Ectodermal cell (in vitro differentiated cells): ENCODE measurements around the gene DAO.

Experiments
- H3K27ac ChIP-seq: 2 replicates; pipeline ENCODE4 v1.7.0; 2013; ENCODE audit warnings: mild to moderate bottlenecking, low read depth, low read length; ENCODE audit not compliant: insufficient read depth, poor library complexity, severe bottlenecking
- H3K27me3 ChIP-seq: 2 replicates; pipeline ENCODE4 v1.7.0; 2013; ENCODE audit warnings: mild to moderate bottlenecking, low read length; ENCODE audit not compliant: insufficient read depth, control insufficient read depth, poor library complexity, severe bottlenecking
- H3K36me3 ChIP-seq: one replicate; pipeline ENCODE4 v1.7.0; 2013; ENCODE audit warnings: low read length; ENCODE audit not compliant: control insufficient read depth, insufficient read depth
- H3K4me1 ChIP-seq: one replicate; pipeline ENCODE4 v1.7.0; 2013; ENCODE audit warnings: low read length; ENCODE audit not compliant: control insufficient read depth, insufficient read depth
- H3K4me3 ChIP-seq: 2 replicates; pipeline ENCODE4 v1.7.0; 2013; ENCODE audit warnings: low read depth, low read length, control low read depth; ENCODE audit not compliant: insufficient read depth
- H3K9me3 ChIP-seq: 2 replicates; pipeline ENCODE4 v1.7.0; 2013; ENCODE audit warnings: mild to moderate bottlenecking, low read length, moderate library complexity; ENCODE audit not compliant: control insufficient read depth
- WGBS, 2 experiments: methylation state at CpG; one replicate each; pipeline ENCODE4 v1.1.7; 2013; ENCODE audit warnings: missing lambda C conversion rate in 2 of 2; 5-methylcytosine and 5-hydroxymethylcytosine counted together

Gene DAO

GRCh38 chr12:108916336-108916735 is 36.4 kb downstream of the DAO start:
- WGBS, 2 experiments = 88 to 92% methylated on average over 2 to 5 of the region's 5 CpGs
- H3K27me3 ChIP-seq = no peaks in the 10 kb centered on the region
- no peaks in the 10 kb centered on the region for H3K9me3 ChIP-seq
- H3K4me3 ChIP-seq = no peak overlapping the region
- no peaks in the 10 kb centered on the region for H3K36me3 ChIP-seq
- H3K4me1 ChIP-seq = no peaks in the 10 kb centered on the region
- no peak overlapping the region for H3K27ac ChIP-seq

GRCh38 chr12:108918206-108918605 is 38.3 kb downstream of the DAO start:
- Histone ChIP-seq H3K27ac (no peak overlapping the region), H3K4me3 (no peak overlapping the region), H3K4me1 (no peaks in the 10 kb centered on the region), H3K36me3 (no peaks in the 10 kb centered on the region), H3K27me3 (no peaks in the 10 kb centered on the region), H3K9me3 (no peaks in the 10 kb centered on the region)
- WGBS, 2 experiments = 76 to 85% methylated on average over 2 of the region's 2 CpGs

- H3K4me1 ChIP-seq = no peaks in the 10 kb centered on the region
- WGBS, 2 experiments = 92 to 99% methylated on average over 3 of the region's 3 CpGs
- no peak overlapping the region for H3K4me3 ChIP-seq
- H3K36me3 ChIP-seq = no peaks in the 10 kb centered on the region
- H3K27ac ChIP-seq = no peak overlapping the region
- no peaks in the 10 kb centered on the region for H3K9me3 ChIP-seq
- no peaks in the 10 kb centered on the region for H3K27me3 ChIP-seq
Measured at GRCh38 chr12:108918960-108919642, 39.2 kb downstream of the DAO start.

- 71 to 89% methylated on average over 3 of the region's 3 CpGs for WGBS, 2 experiments
- no peaks in the 10 kb centered on the region for H3K27me3 ChIP-seq
- no peaks in the 10 kb centered on the region for H3K9me3 ChIP-seq
- no peaks in the 10 kb centered on the region for H3K36me3 ChIP-seq
- H3K27ac ChIP-seq = no peak overlapping the region
- H3K4me3 ChIP-seq = no peak overlapping the region
- no peaks in the 10 kb centered on the region for H3K4me1 ChIP-seq
Measured at GRCh38 chr12:108921946-108922345, 42.1 kb downstream of the DAO start.

GRCh38 chr12:108922918-108923317 is 43.0 kb downstream of the DAO start:
- Histone ChIP-seq H3K4me3 (no peak overlapping the region), H3K36me3 (no peaks in the 10 kb centered on the region), H3K9me3 (no peaks in the 10 kb centered on the region), H3K4me1 (no peaks in the 10 kb centered on the region), H3K27ac (no peak overlapping the region), H3K27me3 (no peaks in the 10 kb centered on the region)
- WGBS, 2 experiments = 93 to 95% methylated on average over 3 of the region's 3 CpGs

GRCh38 chr12:108928695-108929094 is 48.8 kb downstream of the DAO start:
- H3K27me3 ChIP-seq = no peaks in the 10 kb centered on the region
- no peak overlapping the region for H3K4me3 ChIP-seq
- WGBS, 2 experiments = 93 to 96% methylated on average over 8 of the region's 8 CpGs
- H3K4me1 ChIP-seq = no peaks in the 10 kb centered on the region
- H3K9me3 ChIP-seq = no peaks in the 10 kb centered on the region
- no peaks in the 10 kb centered on the region for H3K36me3 ChIP-seq
- H3K27ac ChIP-seq = no peak overlapping the region

- Histone ChIP-seq H3K4me3 (no peak overlapping the region), H3K36me3 (no peaks in the 10 kb centered on the region), H3K4me1 (no peaks in the 10 kb centered on the region), H3K9me3 (no peaks in the 10 kb centered on the region), H3K27ac (no peak overlapping the region), H3K27me3 (no peaks in the 10 kb centered on the region)
- WGBS, 2 experiments = 90 to 93% methylated on average over 5 of the region's 5 CpGs
Measured at GRCh38 chr12:108930155-108930554, 50.3 kb downstream of the DAO start.

- Histone ChIP-seq H3K4me1 (no peaks in the 10 kb centered on the region), H3K36me3 (no peaks in the 10 kb centered on the region), H3K9me3 (no peaks in the 10 kb centered on the region), H3K27ac (no peak overlapping the region), H3K27me3 (no peaks in the 10 kb centered on the region), H3K4me3 (no peak overlapping the region)
- WGBS, 2 experiments = 95 to 100% methylated on average over 3 of the region's 3 CpGs
Measured at GRCh38 chr12:108930756-108931155, 50.9 kb downstream of the DAO start.

GRCh38 chr12:108933949-108934348 is 54.1 kb downstream of the DAO start:
- Histone ChIP-seq H3K4me1 (no peaks in the 10 kb centered on the region), H3K27me3 (no peaks in the 10 kb centered on the region), H3K4me3 (no peak overlapping the region), H3K27ac (no peak overlapping the region), H3K36me3 (no peaks in the 10 kb centered on the region), H3K9me3 (no peaks in the 10 kb centered on the region)
- WGBS, 2 experiments = 95 to 96% methylated on average over 6 of the region's 6 CpGs

GRCh38 chr12:108935159-108935763 is 55.4 kb downstream of the DAO start:
- Histone ChIP-seq H3K27me3 (no peaks in the 10 kb centered on the region), H3K9me3 (no peaks in the 10 kb centered on the region), H3K4me3 (no peak overlapping the region), H3K4me1 (no peaks in the 10 kb centered on the region), H3K36me3 (no peaks in the 10 kb centered on the region), H3K27ac (no peak overlapping the region)
- WGBS, 2 experiments = 94 to 96% methylated on average over 7 of the region's 7 CpGs
